BE2C (cell line): Measurements from ENCODE around the gene TPST1.

ENCODE experiments used
- DNase-seq: peaks from one replicate; pipeline ENCODE4 v3.0.0-alpha.2; 2020
- H3K27me3 ChIP-seq: fragments of 250-450 bp; sonication (Bioruptor Pico); 2 replicates; pipeline ENCODE4 v1.5.1; 2020; ENCODE audit warnings: mild to moderate bottlenecking
- H3K36me3 ChIP-seq: fragments of 250-450 bp; sonication (Bioruptor Pico); 2 replicates; pipeline ENCODE4 v1.5.1; 2020; ENCODE audit warnings: mild to moderate bottlenecking
- H3K4me1 ChIP-seq: fragments of 250-450 bp; sonication (Bioruptor Pico); 2 replicates; pipeline ENCODE4 v1.5.1; 2020
- H3K4me3 ChIP-seq: 2 replicates; pipeline ENCODE4 v1.5.1; 2011; ENCODE audit warnings: low read depth, low read length
- H3K9me3 ChIP-seq: fragments of 250-450 bp; sonication (Bioruptor Pico); 2 replicates; pipeline ENCODE4 v1.5.1; 2020
- TF ChIP-seq, protein P1 (sequence below): IDR thresholded peaks from 2 replicates; pipeline ENCODE4 v1.5.1; 2012; ENCODE audit warnings: mild to moderate bottlenecking, low read depth, low read length

The TPST1 gene

DNA sequence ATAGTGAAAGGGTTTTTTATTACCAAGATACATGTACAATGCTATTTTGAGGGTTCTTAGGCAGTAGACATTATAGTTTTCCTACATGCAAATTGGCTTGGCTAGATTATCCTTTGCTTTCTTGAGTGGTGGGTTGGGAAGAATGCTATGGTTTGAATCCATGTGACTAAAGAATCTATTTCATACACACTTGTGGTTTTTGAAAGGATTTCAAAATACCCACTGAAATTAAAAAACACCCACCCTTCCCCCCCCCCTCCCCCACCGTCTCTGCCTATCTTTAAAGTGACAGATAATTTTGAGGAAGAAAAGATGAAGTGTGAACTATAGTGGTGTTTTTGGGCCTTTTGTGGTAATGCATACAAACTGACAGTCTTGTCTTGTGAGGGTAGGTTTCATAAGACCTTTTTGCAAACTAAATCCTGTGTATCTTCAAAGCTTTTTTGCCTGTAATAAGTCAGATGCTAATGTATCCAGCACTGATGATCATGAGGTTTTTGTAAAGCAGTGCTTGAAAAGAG, 90.9 kb downstream of the TPST1 start:
- Histone ChIP-seq H3K9me3 (no peaks in the 10 kb centered on the region), H3K36me3 (no peaks in the 10 kb centered on the region), H3K4me1 (no peaks in the 10 kb centered on the region), H3K27me3 (no peaks in the 10 kb centered on the region), H3K4me3 (no peak overlapping the region)
- DNase-seq = no peak
- TF ChIP-seq, protein P1, sequence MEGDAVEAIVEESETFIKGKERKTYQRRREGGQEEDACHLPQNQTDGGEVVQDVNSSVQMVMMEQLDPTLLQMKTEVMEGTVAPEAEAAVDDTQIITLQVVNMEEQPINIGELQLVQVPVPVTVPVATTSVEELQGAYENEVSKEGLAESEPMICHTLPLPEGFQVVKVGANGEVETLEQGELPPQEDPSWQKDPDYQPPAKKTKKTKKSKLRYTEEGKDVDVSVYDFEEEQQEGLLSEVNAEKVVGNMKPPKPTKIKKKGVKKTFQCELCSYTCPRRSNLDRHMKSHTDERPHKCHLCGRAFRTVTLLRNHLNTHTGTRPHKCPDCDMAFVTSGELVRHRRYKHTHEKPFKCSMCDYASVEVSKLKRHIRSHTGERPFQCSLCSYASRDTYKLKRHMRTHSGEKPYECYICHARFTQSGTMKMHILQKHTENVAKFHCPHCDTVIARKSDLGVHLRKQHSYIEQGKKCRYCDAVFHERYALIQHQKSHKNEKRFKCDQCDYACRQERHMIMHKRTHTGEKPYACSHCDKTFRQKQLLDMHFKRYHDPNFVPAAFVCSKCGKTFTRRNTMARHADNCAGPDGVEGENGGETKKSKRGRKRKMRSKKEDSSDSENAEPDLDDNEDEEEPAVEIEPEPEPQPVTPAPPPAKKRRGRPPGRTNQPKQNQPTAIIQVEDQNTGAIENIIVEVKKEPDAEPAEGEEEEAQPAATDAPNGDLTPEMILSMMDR = no peak

DNA sequence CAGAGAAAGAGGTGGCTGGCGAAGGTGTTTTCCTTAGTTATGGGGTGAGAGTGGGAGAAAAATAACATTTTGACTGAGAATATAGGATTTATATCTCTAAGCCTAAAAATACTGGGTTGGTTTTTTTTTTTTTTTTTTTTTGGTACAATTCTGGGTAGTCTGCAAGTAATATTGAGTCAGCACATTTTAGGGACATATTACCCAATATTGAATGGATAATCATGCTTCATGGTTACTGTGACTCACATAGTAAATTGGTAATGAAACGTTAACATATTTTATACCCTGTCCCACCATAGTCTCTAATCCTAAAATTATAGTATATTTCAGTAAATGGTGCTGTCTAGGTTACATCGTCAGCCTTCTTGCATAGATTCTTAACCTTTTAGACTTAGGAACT, 91.4 kb downstream of the TPST1 start:
- Histone ChIP-seq H3K4me1 (no peaks in the 10 kb centered on the region), H3K4me3 (no peak overlapping the region), H3K9me3 (no peaks in the 10 kb centered on the region), H3K27me3 (no peaks in the 10 kb centered on the region), H3K36me3 (no peaks in the 10 kb centered on the region)
- TF ChIP-seq, protein P1 = no peak
- no peak for DNase-seq

DNA sequence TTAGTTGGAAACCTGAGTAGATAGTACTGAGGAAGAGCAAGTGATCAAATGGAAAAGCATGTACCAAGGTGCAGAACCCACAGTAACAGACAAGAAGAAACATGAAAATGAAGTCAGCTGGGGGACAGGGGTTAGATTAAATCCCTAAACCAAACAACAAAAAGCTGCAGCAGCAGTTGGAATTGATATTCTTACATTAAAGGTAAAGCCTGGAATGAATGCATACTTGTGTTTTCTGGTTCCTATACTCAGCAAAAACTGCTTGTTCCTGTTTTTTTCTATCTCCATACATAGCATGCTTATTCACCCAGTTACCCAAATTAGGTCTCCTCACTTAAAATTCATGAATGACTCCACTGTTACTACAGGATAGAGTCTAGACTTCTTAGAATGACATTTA, 92.4 kb downstream of the TPST1 start:
- no peak overlapping the region for H3K4me3 ChIP-seq
- DNase-seq = no peak
- no peaks in the 10 kb centered on the region for H3K9me3 ChIP-seq
- H3K36me3 ChIP-seq = no peaks in the 10 kb centered on the region
- no peaks in the 10 kb centered on the region for H3K27me3 ChIP-seq
- TF ChIP-seq, protein P1 = no peak
- peaks cover 3% of the 10 kb centered on the region; the same call in 1 of the 2 replicates for H3K4me1 ChIP-seq

DNA sequence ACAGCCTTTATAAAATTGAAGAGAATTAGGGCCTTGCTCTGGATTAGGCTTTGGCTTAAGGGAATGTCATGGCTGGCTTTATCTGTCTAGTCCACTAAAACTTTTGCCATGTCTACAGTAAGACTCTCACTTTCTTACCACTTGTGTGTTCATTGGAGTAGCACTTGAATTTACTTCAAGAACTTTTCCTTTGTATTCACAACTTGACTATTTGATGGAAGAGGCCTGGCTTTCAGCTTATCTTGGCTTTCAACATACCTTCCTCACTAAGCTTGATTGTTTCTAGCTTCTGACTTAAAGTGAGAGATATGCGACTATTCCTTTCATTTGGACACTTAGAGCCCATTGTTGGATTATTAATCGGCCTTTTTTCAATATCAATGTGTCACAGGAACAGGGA, 96.1 kb downstream of the TPST1 start:
- no peaks in the 10 kb centered on the region for H3K9me3 ChIP-seq
- TF ChIP-seq, protein P1 = no peak
- no peaks in the 10 kb centered on the region for H3K27me3 ChIP-seq
- H3K4me1 ChIP-seq = peaks cover 3% of the 10 kb centered on the region; the same call in 1 of the 2 replicates
- no peak for DNase-seq
- no peaks in the 10 kb centered on the region for H3K36me3 ChIP-seq
- no peak overlapping the region for H3K4me3 ChIP-seq

DNA sequence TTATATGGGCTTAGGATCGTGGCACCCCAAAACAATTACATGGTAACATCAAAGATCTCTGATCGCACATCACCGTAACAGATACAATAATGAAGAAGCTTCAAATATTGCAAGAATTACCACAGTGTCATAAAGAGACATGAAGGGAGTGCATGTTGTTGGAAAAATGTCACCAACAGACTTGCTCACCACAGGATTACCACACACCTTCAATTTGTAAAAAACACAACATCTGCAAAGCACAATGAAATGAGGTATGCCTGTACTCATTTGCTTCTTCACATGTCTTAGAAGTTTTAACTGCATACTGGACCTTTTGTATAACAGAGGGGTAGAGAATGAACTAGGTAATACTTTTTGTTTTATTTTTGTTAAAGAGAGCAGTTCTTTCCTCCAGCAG, 96.6 kb downstream of the TPST1 start:
- no peaks in the 10 kb centered on the region for H3K27me3 ChIP-seq
- DNase-seq = no peak

DNA sequence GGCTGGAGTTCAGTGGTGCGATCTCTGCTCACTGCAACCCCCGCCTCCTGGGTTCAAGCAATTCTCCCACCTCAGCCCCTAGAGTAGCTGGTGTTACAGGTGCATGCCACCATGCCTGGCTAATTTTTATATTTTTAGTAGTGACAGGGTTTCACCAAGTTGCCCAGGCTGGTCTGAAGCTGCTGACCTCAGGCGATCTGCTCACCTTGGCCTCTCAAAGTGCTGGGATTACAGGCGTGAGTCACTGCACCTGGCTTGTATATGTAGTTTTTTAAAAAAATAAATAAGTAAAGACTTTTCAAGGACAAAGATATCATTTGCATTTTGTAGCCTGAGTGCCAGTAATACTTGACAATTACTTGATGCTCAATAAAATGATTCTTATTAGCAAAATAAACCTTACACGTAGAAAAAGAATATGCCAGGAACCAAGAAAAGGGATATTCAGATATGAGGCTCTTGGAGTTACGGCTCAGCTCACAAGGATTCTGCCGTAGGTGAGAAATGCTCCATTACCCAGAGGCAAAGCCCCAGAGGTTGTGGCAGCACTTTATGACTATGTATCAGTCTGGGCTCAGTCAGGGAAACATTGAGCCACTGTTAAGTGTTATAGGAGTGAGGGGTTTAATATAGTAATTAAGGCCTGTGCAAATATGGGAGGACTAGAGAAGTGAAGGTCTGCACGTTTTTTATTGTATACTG, 98.5 kb downstream of the TPST1 start:
- no peak for DNase-seq
- TF ChIP-seq, protein P1 = no peak
- peaks cover 3% of the 10 kb centered on the region; the same call in 1 of the 2 replicates for H3K4me1 ChIP-seq

More for the DNA sequence above, 96.6 kb downstream of the TPST1 start:
- Histone ChIP-seq H3K4me1 (peaks cover 3% of the 10 kb centered on the region; the same call in 1 of the 2 replicates), H3K9me3 (no peaks in the 10 kb centered on the region), H3K36me3 (no peaks in the 10 kb centered on the region), H3K4me3 (no peak overlapping the region)
- TF ChIP-seq, protein P1 = no peak

More for the DNA sequence above, 98.5 kb downstream of the TPST1 start:
- Histone ChIP-seq H3K36me3 (no peaks in the 10 kb centered on the region), H3K4me3 (no peak overlapping the region), H3K27me3 (no peaks in the 10 kb centered on the region), H3K9me3 (no peaks in the 10 kb centered on the region)
